ENCODE data around the gene LRMDA. TPM values are rescaled to one million over a fixed set of nuclear protein-coding genes. Genes with fewer than 3 reads are reported as not detected.

Gene LRMDA
- total RNA-seq, 1 donor from 2014 or later = 5.2 TPM

DNA sequence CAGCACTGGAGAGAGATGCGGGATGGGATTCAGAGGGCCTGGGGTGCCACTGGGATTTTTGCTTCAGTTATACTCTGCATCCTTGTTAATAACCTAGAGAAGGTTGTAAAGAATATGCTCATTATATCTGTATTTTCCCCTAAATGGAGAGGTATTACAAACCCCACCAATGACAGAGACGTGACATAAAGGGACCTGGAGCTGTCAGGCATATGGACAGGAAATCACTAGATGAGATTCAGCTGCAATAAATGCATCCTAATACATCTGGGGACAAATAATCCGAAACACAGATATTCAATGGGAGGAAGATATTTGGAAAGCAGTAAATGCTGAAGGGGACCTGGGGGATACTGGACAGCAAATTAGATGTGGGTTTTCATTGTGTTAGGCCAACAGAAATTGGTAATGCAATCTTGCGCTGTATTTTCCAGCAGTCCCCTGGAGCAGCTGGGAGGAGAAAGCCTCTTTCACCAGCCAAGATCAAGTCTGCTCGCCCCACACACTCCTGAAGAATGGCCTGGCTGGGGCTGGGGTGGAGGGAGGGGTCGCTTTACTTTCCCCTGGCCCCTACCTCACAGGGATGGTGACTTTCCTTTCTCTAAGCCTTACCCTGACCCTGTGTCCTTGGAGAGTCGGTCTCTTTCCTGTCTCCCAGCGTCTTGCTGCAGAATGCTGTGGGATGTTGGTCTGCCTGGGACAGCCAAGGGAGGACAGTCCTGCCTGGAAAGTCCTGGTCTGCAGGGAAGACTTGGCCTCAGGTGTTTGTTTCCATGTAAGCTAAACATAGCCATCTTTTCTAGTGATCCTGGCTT, 653.8 kb downstream of the LRMDA start:
- H4K20me1 ChIP-seq (ENCODE audit: low read depth) = no peaks in the 10 kb centered on the region
- Mint-ChIP-seq H3K27me3 (ENCODE audit: insufficient read depth, low read depth) (peaks cover 6% of the 10 kb centered on the region), H3K4me3 (no peak overlapping the region), H3K4me1 (peaks cover 46% of the 10 kb centered on the region), H3K36me3 (no peaks in the 10 kb centered on the region), H3K9me3 (peaks cover 13% of the 10 kb centered on the region), H3K27ac (peak overlapping the region; percentile 13)
- no peak overlapping the region for H3K4me3 ChIP-seq
- no peak overlapping the region for H2AFZ ChIP-seq (replicated peaks)
- H3K9ac ChIP-seq = no peak overlapping the region
- H3K79me2 ChIP-seq (ENCODE audit: low read depth) = no peaks in the 10 kb centered on the region
- H3K4me1 ChIP-seq = peaks cover 15% of the 10 kb centered on the region
- no peaks in the 10 kb centered on the region for H3K27me3 ChIP-seq
- TF ChIP-seq EZH2 (IDR thresholded peaks at IDR 0.05) (no peak), EZH2phosphoT487 (IDR thresholded peaks at IDR 0.05) (no peak), CTCF (IDR thresholded peaks at IDR 0.05) (no peak)
- no peak for DNase-seq (ENCODE audit: low spot score)
- no peaks in the 10 kb centered on the region for H3K36me3 ChIP-seq
- H3F3A ChIP-seq (ENCODE audit: low read depth) = no peaks in the 10 kb centered on the region
- no peak overlapping the region for H3K4me2 ChIP-seq
- no peak overlapping the region for H3K27ac ChIP-seq
- no peaks in the 10 kb centered on the region for H3K9me3 ChIP-seq (ENCODE audit: low read depth)

- no peaks in the 10 kb centered on the region for H3K27me3 ChIP-seq
- H3K9me3 ChIP-seq (ENCODE audit: low read depth) = no peaks in the 10 kb centered on the region
- no peaks in the 10 kb centered on the region for H3F3A ChIP-seq (ENCODE audit: low read depth)
- Mint-ChIP-seq H3K27me3 (ENCODE audit: insufficient read depth, low read depth) (peaks cover 6% of the 10 kb centered on the region), H3K9me3 (peaks cover 12% of the 10 kb centered on the region), H3K36me3 (no peaks in the 10 kb centered on the region), H3K4me1 (peaks cover 44% of the 10 kb centered on the region), H3K27ac (peak overlapping the region; percentile 13), H3K4me3 (no peak overlapping the region)
- no peak overlapping the region for H3K4me3 ChIP-seq
- H3K4me2 ChIP-seq = no peak overlapping the region
- H2AFZ ChIP-seq (replicated peaks) = no peak overlapping the region
- TF ChIP-seq EZH2 (IDR thresholded peaks at IDR 0.05) (no peak), CTCF (IDR thresholded peaks at IDR 0.05) (no peak), EZH2phosphoT487 (IDR thresholded peaks at IDR 0.05) (no peak)
- DNase-seq (ENCODE audit: low spot score) = no peak
- no peaks in the 10 kb centered on the region for H3K79me2 ChIP-seq (ENCODE audit: low read depth)
- H3K9ac ChIP-seq = no peak overlapping the region
- H3K4me1 ChIP-seq = peaks cover 15% of the 10 kb centered on the region
- H4K20me1 ChIP-seq (ENCODE audit: low read depth) = no peaks in the 10 kb centered on the region
- H3K36me3 ChIP-seq = no peaks in the 10 kb centered on the region
- no peak overlapping the region for H3K27ac ChIP-seq
Measured at GRCh38 chr10:76085817-76086167, 654.4 kb downstream of the LRMDA start.

- Mint-ChIP-seq H3K4me1 (peaks cover 42% of the 10 kb centered on the region), H3K27me3 (ENCODE audit: insufficient read depth, low read depth) (peaks cover 6% of the 10 kb centered on the region), H3K27ac (no peak overlapping the region), H3K9me3 (peaks cover 10% of the 10 kb centered on the region), H3K36me3 (no peaks in the 10 kb centered on the region), H3K4me3 (no peak overlapping the region)
- Histone ChIP-seq H3K9ac (no peak overlapping the region), H3K4me1 (peaks cover 15% of the 10 kb centered on the region), H3K4me3 (no peak overlapping the region), H3K79me2 (ENCODE audit: low read depth) (no peaks in the 10 kb centered on the region), H3K36me3 (no peaks in the 10 kb centered on the region), H4K20me1 (ENCODE audit: low read depth) (no peaks in the 10 kb centered on the region), H3K27ac (no peak overlapping the region), H3K9me3 (ENCODE audit: low read depth) (no peaks in the 10 kb centered on the region), H3K4me2 (no peak overlapping the region), H3K27me3 (no peaks in the 10 kb centered on the region), H2AFZ (replicated peaks) (no peak overlapping the region), H3F3A (ENCODE audit: low read depth) (no peaks in the 10 kb centered on the region)
- no peak for DNase-seq (ENCODE audit: low spot score)
- no peak for TF ChIP-seq CTCF (IDR thresholded peaks at IDR 0.05)
- TF ChIP-seq EZH2 (IDR thresholded peaks at IDR 0.05) = no peak
- no peak for TF ChIP-seq EZH2phosphoT487 (IDR thresholded peaks at IDR 0.05)
Measured at GRCh38 chr10:76086170-76086760, 654.8 kb downstream of the LRMDA start.

Measured in neural progenitor cell (in vitro differentiated cells).